ENCODE measurements around the gene LRIG1.

LRIG1 gene

GRCh38 chr3:66508461-66508860 lies 7.6 kb upstream of the LRIG1 start:
- no peaks in the 10 kb centered on the region for H3K4me1 ChIP-seq (ENCODE audit: control insufficient read depth, insufficient read depth, low read length)
- POLR2A ChIA-PET: interaction anchor here (1.2 kb wide), 1 partner anchor 10 kb away, joined by 3 read pairs; no protein-coding TSS in a partner anchor
- CTCF ChIA-PET: no interaction called here
- H3K27ac ChIP-seq (ENCODE audit: extremely low read depth, low read depth, low read length): no peak overlapping the region
- no peak overlapping the region for H3K4me3 ChIP-seq (ENCODE audit: low read depth, low read length)
- no peaks in the 10 kb centered on the region for H3K36me3 ChIP-seq (ENCODE audit: control insufficient read depth in 2 of 2, insufficient read depth in 1 of 2, low read length in 2 of 2)
- no peaks in the 10 kb centered on the region for H3K9me3 ChIP-seq (ENCODE audit: control insufficient read depth, insufficient read depth, low read depth, low read length)
- TF ChIP-seq ZBTB44 (tag by site-specific recombination; IDR thresholded peaks at IDR 0.05) (no peak), ZNF280C (tag by site-specific recombination; IDR thresholded peaks at IDR 0.05) (no peak), ZNF768 (tag by site-specific recombination; IDR thresholded peaks at IDR 0.05) (no peak), KLF9 (tag by site-specific recombination; IDR thresholded peaks at IDR 0.05; ENCODE audit: low read depth) (no peak), EGR2 (tag by site-specific recombination; IDR thresholded peaks at IDR 0.05; ENCODE audit: low read depth) (no peak), RBAK (tag by site-specific recombination; IDR thresholded peaks at IDR 0.05) (no peak), ZBTB1 (tag by site-specific recombination; IDR thresholded peaks at IDR 0.05) (no peak), ZFHX2 (tag by site-specific recombination; conservative IDR thresholded peaks at IDR 0.05) (no peak), HOXD13 (CRISPR knock-in tag; IDR thresholded peaks at IDR 0.05; ENCODE audit: borderline replicate concordance) (no peak), ZNF585B (tag by site-specific recombination; IDR thresholded peaks at IDR 0.05) (no peak)

- CTCF ChIA-PET: interaction anchor here (0.6 kb wide), 1 partner anchor 25 kb away, joined by 3 read pairs; no protein-coding TSS in a partner anchor
- TF ChIP-seq ZNF639 (tag by site-specific recombination; IDR thresholded peaks at IDR 0.05) (no peak), ELK4 (IDR thresholded peaks at IDR 0.05; ENCODE audit: borderline replicate concordance, low read depth, low read length) (no peak), ZNF530 (tag by site-specific recombination; IDR thresholded peaks at IDR 0.05; ENCODE audit: low read depth) (no peak), KLF16 (tag by site-specific recombination; IDR thresholded peaks at IDR 0.05) (no peak), ZNF37A (tag by site-specific recombination; IDR thresholded peaks at IDR 0.05) (no peak), MZF1 (tag by site-specific recombination; IDR thresholded peaks at IDR 0.05; ENCODE audit: borderline replicate concordance) (no peak), INSM2 (tag by site-specific recombination; IDR thresholded peaks at IDR 0.05) (no peak), ZSCAN23 (tag by site-specific recombination; IDR thresholded peaks at IDR 0.05) (no peak), TCF7L2 (IDR thresholded peaks at IDR 0.05; ENCODE audit: borderline replicate concordance, low read depth, low read length) (no peak), GLIS2 (tag by site-specific recombination; IDR thresholded peaks at IDR 0.05) (no peak), ZFP37 (tag by site-specific recombination; IDR thresholded peaks at IDR 0.05) (no peak), AEBP2 (tag by site-specific recombination; IDR thresholded peaks at IDR 0.05; ENCODE audit: borderline replicate concordance) (no peak)
- H3K4me3 ChIP-seq (ENCODE audit: low read depth, low read length): no peak overlapping the region
- peaks cover 2% of the 10 kb centered on the region; the same call in 1 of the 2 replicates for H3K4me1 ChIP-seq (ENCODE audit: control insufficient read depth, insufficient read depth, low read length)
- H3K9me3 ChIP-seq (ENCODE audit: control insufficient read depth, insufficient read depth, low read depth, low read length): no peaks in the 10 kb centered on the region
- POLR2A ChIA-PET: no interaction called here
- H3K27ac ChIP-seq (ENCODE audit: extremely low read depth, low read depth, low read length): no peak overlapping the region
- H3K36me3 ChIP-seq (ENCODE audit: control insufficient read depth in 2 of 2, insufficient read depth in 1 of 2, low read length in 2 of 2): no peaks in the 10 kb centered on the region
Measured at GRCh38 chr3:66507423-66508260, 6.8 kb upstream of the LRIG1 start.
